K562 (cell line): Measurements from ENCODE around the gene PRUNE1. TPM values are rescaled to one million over a fixed set of nuclear protein-coding genes. Genes with fewer than 3 reads are reported as not detected.

Source experiments
- HMG20B ChIP-seq: fragments of 250-450 bp; sonication (Bioruptor Pico); IDR thresholded peaks from 2 replicates; pipeline ENCODE4 v1.5.0; 2021; ENCODE audit warnings: mild to moderate bottlenecking
- STAT5A ChIP-seq: IDR thresholded peaks from 2 replicates; pipeline ENCODE4 v1.6.1; 2012; ENCODE audit warnings: low read length, inconsistent platforms, borderline replicate concordance
- YY1 ChIP-seq, 3 experiments: IDR thresholded peaks; 2 replicates each; pipeline ENCODE4 v1.6.1; 2011; ENCODE audit warnings: low read length in 2 of 3, mild to moderate bottlenecking in 2 of 3, moderate library complexity in 2 of 3, borderline replicate concordance in 1 of 3, control low read depth in 1 of 3, low read depth in 1 of 3; ENCODE audit not compliant: insufficient read depth in 3 of 3, insufficient replicate concordance in 2 of 3, control insufficient read depth in 1 of 3, insufficient read length in 1 of 3; ENCODE audit errors: extremely low read depth in 1 of 3
- ZNF133 ChIP-seq: fragments of 250-450 bp; sonication (Bioruptor Pico); IDR thresholded peaks from 2 replicates; pipeline ENCODE4 v1.4.0; 2020; ENCODE audit warnings: mild to moderate bottlenecking
- polyA plus RNA-seq, 8 experiments: library from polyadenylated mRNA; depleted of rRNA in 4 of 8; stranded (reverse) in 5 of 8; unstranded in 3 of 8; fragments of >200 nt; fragmentation: Nextera tagmentation in 2 of 8; fragmentation: Illumina TruSeq in 1 of 8; extraction: Ambion mirVana in 2 of 8; extraction: Trizol in 1 of 8; gene quantifications; 2 replicates each; pipeline versions ENCODE4 v1.2.1 to v1.2.3, GENCODE V29; 2011 to 2014; ENCODE audit warnings: inconsistent platforms in 1 of 8, missing spikeins in 1 of 8
- total RNA-seq, 7 experiments: library from RNA; depleted of rRNA in 6 of 7; stranded (reverse); fragments of >200 nt in 6 of 7; fragmentation: Illumina TruSeq in 2 of 7; extraction: Trizol in 2 of 7; gene quantifications; 2 replicates each; pipeline versions ENCODE4 v1.2.1 to v1.2.3, GENCODE V29; 2011 to 2021; ENCODE audit warnings: low replicate concordance in 1 of 7
- TF ChIP-seq, protein P1 (sequence below): fragments of 250-450 bp; sonication (Bioruptor Pico); IDR thresholded peaks from 2 replicates; pipeline ENCODE4 v1.9.0; 2021; ENCODE audit warnings: mild to moderate bottlenecking, inconsistent platforms
- TF ChIP-seq, protein P2 (sequence below), 2 experiments: fragments of 450-650 bp; IDR thresholded peaks; 2 replicates each; pipeline ENCODE4 v1.6.1; 2016; ENCODE audit warnings: mild to moderate bottlenecking in 2 of 2, borderline replicate concordance in 1 of 2, low read depth in 1 of 2, moderate library complexity in 1 of 2
- TF ChIP-seq, protein P3 (sequence below): fragments of 450-650 bp; formaldehyde crosslinking; IDR thresholded peaks from 2 replicates; pipeline ENCODE4 v1.4.0; 2020; ENCODE audit warnings: mild to moderate bottlenecking, moderate library complexity
- TF ChIP-seq, protein P4 (sequence below): fragments of 250-450 bp; sonication (Bioruptor Pico); IDR thresholded peaks from 2 replicates; pipeline ENCODE4 v1.5.0; 2020; ENCODE audit warnings: mild to moderate bottlenecking, borderline replicate concordance
- TF ChIP-seq, protein P5 (sequence below): sonication (generic); formaldehyde crosslinking; IDR thresholded peaks from 2 replicates; pipeline ENCODE4 v1.5.0; 2020; ENCODE audit warnings: missing genetic modification reagents

PRUNE1 gene
- total and polyA plus RNA-seq, 9 of the 15 experiments (the other 6 are each of a cell fraction or from before 2014, with no cell fraction given): 16.7 to 48.3 (median 26.2) TPM

DNA sequence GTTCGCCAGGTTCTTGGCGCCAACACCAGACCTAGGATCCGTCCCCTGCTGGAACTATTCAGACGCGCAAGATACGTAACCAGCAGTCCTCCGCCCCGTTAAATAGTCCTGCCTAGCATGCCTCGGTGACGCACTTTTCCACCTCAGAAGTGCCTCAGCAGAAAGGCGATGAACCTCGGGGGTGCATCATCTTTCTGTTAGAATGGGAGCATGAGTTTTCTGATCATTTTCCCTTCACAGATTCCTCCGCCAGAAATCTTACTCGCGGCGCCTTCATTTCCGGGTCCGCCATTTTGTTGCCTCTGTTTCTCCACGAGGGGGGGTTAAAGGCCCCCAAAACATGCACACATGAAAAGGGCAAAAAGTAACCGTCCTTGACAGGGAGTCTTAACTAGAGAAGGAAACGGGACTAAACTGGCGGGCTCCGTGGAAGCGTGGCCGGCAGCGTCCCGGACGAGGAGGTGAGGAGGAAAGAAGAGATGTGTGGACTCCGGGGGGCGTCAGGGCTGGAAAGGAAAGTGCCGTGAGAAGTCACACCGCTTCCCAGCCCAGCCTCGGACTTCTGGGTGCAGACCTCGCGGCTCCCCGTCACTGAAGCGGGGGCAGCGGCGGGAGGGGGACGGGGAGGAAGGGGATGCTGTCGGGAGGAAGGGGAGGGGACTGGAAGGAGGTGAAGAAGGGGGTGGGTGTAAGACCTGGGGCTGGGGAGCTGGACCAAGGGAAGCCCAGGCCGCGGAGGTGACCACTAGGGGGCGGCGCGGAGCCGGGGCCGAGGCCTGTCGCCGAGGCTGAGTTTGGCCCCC is 62.4 kb downstream of the PRUNE1 start, which contains the start of gene GABPB2 (continued):
- TF ChIP-seq, protein P1, sequence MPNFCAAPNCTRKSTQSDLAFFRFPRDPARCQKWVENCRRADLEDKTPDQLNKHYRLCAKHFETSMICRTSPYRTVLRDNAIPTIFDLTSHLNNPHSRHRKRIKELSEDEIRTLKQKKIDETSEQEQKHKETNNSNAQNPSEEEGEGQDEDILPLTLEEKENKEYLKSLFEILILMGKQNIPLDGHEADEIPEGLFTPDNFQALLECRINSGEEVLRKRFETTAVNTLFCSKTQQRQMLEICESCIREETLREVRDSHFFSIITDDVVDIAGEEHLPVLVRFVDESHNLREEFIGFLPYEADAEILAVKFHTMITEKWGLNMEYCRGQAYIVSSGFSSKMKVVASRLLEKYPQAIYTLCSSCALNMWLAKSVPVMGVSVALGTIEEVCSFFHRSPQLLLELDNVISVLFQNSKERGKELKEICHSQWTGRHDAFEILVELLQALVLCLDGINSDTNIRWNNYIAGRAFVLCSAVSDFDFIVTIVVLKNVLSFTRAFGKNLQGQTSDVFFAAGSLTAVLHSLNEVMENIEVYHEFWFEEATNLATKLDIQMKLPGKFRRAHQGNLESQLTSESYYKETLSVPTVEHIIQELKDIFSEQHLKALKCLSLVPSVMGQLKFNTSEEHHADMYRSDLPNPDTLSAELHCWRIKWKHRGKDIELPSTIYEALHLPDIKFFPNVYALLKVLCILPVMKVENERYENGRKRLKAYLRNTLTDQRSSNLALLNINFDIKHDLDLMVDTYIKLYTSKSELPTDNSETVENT (CRISPR knock-in tag): no peak
- TF ChIP-seq, protein P2, sequence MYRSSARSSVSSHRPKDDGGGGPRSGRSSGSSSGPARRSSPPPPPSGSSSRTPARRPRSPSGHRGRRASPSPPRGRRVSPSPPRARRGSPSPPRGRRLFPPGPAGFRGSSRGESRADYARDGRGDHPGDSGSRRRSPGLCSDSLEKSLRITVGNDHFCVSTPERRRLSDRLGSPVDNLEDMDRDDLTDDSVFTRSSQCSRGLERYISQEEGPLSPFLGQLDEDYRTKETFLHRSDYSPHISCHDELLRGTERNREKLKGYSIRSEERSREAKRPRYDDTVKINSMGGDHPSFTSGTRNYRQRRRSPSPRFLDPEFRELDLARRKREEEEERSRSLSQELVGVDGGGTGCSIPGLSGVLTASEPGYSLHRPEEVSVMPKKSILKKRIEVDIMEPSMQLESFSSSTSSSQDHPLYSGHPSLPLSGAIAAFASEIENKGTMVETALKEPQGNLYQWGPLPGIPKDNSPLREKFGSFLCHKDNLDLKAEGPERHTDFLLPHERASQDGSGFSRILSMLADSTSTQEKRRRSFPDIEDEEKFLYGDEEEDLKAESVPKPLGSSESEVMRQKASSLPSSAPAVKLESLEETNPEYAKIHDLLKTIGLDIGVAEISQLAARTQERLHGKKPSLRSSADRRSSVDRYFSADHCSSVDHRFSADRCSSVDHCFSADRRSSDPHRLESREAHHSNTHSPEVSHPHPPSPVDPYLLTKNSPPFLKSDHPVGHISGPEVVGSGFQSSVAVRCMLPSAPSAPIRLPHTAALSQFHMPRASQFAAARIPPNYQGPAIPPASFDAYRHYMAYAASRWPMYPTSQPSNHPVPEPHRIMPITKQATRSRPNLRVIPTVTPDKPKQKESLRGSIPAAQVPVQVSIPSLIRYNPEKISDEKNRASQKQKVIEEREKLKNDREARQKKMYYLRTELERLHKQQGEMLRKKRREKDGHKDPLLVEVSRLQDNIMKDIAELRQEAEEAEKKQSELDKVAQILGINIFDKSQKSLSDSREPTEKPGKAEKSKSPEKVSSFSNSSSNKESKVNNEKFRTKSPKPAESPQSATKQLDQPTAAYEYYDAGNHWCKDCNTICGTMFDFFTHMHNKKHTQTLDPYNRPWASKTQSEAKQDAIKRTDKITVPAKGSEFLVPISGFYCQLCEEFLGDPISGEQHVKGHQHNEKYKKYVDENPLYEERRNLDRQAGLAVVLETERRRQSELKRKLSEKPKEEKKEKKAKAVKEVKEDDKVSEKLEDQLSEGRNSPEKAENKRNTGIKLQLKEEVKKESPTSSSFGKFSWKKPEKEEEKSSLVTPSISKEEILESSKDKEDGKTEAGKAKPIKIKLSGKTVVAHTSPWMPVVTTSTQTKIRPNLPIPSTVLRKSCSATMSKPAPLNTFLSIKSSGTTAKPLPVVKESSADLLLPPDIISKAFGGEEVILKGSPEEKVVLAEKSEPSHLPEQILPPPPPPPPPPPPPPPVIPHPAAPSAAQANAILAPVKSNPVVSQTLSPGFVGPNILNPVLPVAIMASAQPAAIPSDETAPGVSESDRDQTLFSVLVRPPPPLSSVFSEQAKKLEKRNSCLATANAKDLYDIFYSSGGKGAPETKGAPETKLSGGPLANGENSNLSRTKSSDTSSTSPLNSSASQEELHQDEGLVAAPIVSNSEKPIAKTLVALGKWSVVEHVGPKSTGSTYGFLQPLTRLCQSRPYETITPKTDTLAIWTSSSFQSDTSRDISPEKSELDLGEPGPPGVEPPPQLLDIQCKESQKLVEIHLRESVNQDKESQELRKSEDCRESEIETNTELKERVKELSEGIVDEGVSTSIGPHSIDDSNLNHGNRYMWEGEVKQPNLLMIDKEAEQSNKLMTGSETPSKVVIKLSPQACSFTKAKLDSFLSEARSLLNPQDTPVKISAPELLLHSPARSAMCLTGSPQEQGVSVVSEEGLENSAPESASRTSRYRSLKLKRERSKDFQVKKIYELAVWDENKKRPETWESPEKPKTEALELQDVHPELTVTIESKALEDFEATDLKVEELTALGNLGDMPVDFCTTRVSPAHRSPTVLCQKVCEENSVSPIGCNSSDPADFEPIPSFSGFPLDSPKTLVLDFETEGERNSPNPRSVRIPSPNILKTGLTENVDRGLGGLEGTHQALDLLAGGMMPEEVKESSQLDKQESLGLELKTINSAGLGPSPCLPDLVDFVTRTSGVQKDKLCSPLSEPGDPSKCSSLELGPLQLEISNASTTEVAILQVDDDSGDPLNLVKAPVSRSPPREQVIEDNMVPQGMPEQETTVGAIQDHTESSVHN (IDR thresholded peaks at IDR 0.05; ENCODE audit: borderline replicate concordance in 1 of 2, low read depth in 1 of 2): peak in 1 of 2 experiments; percentile 84; a peak in 2 of 4 replicates
- TF ChIP-seq HMG20B (CRISPR knock-in tag) (no peak), YY1 (IDR thresholded peaks at IDR 0.05; ENCODE audit: borderline replicate concordance in 1 of 3, control insufficient read depth in 1 of 3, extremely low read depth in 1 of 3, insufficient read depth in 3 of 3, insufficient read length in 1 of 3, insufficient replicate concordance in 2 of 3, low read depth in 1 of 3, low read length in 2 of 3) (peak; percentile 82 to 95 (median 90)), ZNF133 (no peak), STAT5A (peak; percentile 43; the same call in 1 of the 2 replicates)
- TF ChIP-seq, protein P3, sequence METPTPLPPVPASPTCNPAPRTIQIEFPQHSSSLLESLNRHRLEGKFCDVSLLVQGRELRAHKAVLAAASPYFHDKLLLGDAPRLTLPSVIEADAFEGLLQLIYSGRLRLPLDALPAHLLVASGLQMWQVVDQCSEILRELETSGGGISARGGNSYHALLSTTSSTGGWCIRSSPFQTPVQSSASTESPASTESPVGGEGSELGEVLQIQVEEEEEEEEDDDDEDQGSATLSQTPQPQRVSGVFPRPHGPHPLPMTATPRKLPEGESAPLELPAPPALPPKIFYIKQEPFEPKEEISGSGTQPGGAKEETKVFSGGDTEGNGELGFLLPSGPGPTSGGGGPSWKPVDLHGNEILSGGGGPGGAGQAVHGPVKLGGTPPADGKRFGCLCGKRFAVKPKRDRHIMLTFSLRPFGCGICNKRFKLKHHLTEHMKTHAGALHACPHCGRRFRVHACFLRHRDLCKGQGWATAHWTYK (CRISPR knock-in tag): no peak
- TF ChIP-seq, protein P4, sequence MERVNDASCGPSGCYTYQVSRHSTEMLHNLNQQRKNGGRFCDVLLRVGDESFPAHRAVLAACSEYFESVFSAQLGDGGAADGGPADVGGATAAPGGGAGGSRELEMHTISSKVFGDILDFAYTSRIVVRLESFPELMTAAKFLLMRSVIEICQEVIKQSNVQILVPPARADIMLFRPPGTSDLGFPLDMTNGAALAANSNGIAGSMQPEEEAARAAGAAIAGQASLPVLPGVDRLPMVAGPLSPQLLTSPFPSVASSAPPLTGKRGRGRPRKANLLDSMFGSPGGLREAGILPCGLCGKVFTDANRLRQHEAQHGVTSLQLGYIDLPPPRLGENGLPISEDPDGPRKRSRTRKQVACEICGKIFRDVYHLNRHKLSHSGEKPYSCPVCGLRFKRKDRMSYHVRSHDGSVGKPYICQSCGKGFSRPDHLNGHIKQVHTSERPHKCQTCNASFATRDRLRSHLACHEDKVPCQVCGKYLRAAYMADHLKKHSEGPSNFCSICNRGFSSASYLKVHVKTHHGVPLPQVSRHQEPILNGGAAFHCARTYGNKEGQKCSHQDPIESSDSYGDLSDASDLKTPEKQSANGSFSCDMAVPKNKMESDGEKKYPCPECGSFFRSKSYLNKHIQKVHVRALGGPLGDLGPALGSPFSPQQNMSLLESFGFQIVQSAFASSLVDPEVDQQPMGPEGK (CRISPR knock-in tag): no peak
- TF ChIP-seq, protein P5, sequence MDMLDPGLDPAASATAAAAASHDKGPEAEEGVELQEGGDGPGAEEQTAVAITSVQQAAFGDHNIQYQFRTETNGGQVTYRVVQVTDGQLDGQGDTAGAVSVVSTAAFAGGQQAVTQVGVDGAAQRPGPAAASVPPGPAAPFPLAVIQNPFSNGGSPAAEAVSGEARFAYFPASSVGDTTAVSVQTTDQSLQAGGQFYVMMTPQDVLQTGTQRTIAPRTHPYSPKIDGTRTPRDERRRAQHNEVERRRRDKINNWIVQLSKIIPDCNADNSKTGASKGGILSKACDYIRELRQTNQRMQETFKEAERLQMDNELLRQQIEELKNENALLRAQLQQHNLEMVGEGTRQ (CRISPR knock-in tag): no peak
